Activated T-helper 17 cell treated with anti-CD3 and anti-CD28 coated beads, Interleukin-2, amount 50 U/mL, for 72 hours (primary cell): ENCODE measurements around the gene CTNNA3. TPM values are rescaled to one million over a fixed set of nuclear protein-coding genes. Genes with fewer than 3 reads are reported as not detected.
"Not testable (repeated sequence)": the region's sequence is repeated elsewhere in the genome, so short reads cannot be mapped to it uniquely, and the experiment has no call there.

Experiments used
- ATAC-seq: fragments of 150-1000 bp; cut with Tn5 transposase; replicated peaks from 2 replicates; pipeline ENCODE4 v1.10.0; 2021; ENCODE audit warnings: mild to moderate bottlenecking, moderate library complexity
- H3K27ac Mint-ChIP-seq: one replicate; pipeline ENCODE4 v1.8.0; 2022; ENCODE audit warnings: mixed read lengths
- H3K27me3 Mint-ChIP-seq: one replicate; pipeline ENCODE4 v1.8.0; 2022; ENCODE audit warnings: mixed read lengths
- H3K36me3 Mint-ChIP-seq: one replicate; pipeline ENCODE4 v1.8.0; 2022; ENCODE audit warnings: low read depth, mild to moderate bottlenecking, mixed read lengths
- H3K4me1 Mint-ChIP-seq: one replicate; pipeline ENCODE4 v1.8.0; 2022; ENCODE audit warnings: mixed read lengths
- H3K4me3 Mint-ChIP-seq: one replicate; pipeline ENCODE4 v1.8.0; 2022; ENCODE audit warnings: mild to moderate bottlenecking, mixed read lengths
- H3K9me3 Mint-ChIP-seq: one replicate; pipeline ENCODE4 v1.8.0; 2022; ENCODE audit warnings: mixed read lengths
- total RNA-seq, 2 donors: library from RNA; stranded (reverse); gene quantifications; one replicate each; pipeline ENCODE4 v1.2.3, GENCODE V29; 2022

CTNNA3 gene
- total RNA-seq, 2 donors from 2014 or later: 5.7 TPM; not detected in 1

GRCh38 chr10:67477868-67478267 is 218.1 kb downstream of the CTNNA3 start:
- Mint-ChIP-seq H3K9me3 (peaks cover 15% of the 10 kb centered on the region), H3K36me3 (no peaks in the 10 kb centered on the region), H3K27me3 (peaks cover 4% of the 10 kb centered on the region), H3K27ac (no peak overlapping the region), H3K4me3 (no peak overlapping the region), H3K4me1 (no peaks in the 10 kb centered on the region)
- no peak for ATAC-seq

GRCh38 chr10:67476201-67476600 is 219.8 kb downstream of the CTNNA3 start:
- H3K9me3 Mint-ChIP-seq: peaks cover 15% of the 10 kb centered on the region
- H3K4me3 Mint-ChIP-seq: no peak overlapping the region
- H3K27me3 Mint-ChIP-seq: peaks cover 7% of the 10 kb centered on the region
- no peak for ATAC-seq
- no peaks in the 10 kb centered on the region for H3K36me3 Mint-ChIP-seq
- no peak overlapping the region for H3K27ac Mint-ChIP-seq
- no peaks in the 10 kb centered on the region for H3K4me1 Mint-ChIP-seq

GRCh38 chr10:67473850-67474633 is 222.0 kb downstream of the CTNNA3 start:
- Mint-ChIP-seq H3K36me3 (no peaks in the 10 kb centered on the region), H3K4me3 (no peak overlapping the region), H3K4me1 (no peaks in the 10 kb centered on the region), H3K27ac (no peak overlapping the region), H3K9me3 (peaks cover 9% of the 10 kb centered on the region), H3K27me3 (peaks cover 14% of the 10 kb centered on the region)
- ATAC-seq: no peak

GRCh38 chr10:67471022-67471421 is 225.0 kb downstream of the CTNNA3 start:
- no peak for ATAC-seq
- Mint-ChIP-seq H3K9me3 (no peaks in the 10 kb centered on the region), H3K4me3 (no peak overlapping the region), H3K27ac (no peak overlapping the region), H3K4me1 (no peaks in the 10 kb centered on the region), H3K36me3 (no peaks in the 10 kb centered on the region), H3K27me3 (peaks cover 14% of the 10 kb centered on the region)

GRCh38 chr10:67464278-67464677 is 231.7 kb downstream of the CTNNA3 start:
- Mint-ChIP-seq H3K27ac (no peak overlapping the region), H3K9me3 (no peaks in the 10 kb centered on the region), H3K4me3 (no peak overlapping the region), H3K36me3 (no peaks in the 10 kb centered on the region), H3K27me3 (no peaks in the 10 kb centered on the region), H3K4me1 (no peaks in the 10 kb centered on the region)
- no peak for ATAC-seq

- Mint-ChIP-seq H3K36me3 (no peaks in the 10 kb centered on the region), H3K9me3 (peaks cover 5% of the 10 kb centered on the region), H3K4me3 (no peak overlapping the region), H3K4me1 (no peaks in the 10 kb centered on the region), H3K27me3 (no peaks in the 10 kb centered on the region), H3K27ac (no peak overlapping the region)
- ATAC-seq: no peak
These were observed 243.1 kb downstream of the CTNNA3 start for GRCh38 chr10:67452892-67453291.

GRCh38 chr10:67438605-67439304 is 257.2 kb downstream of the CTNNA3 start:
- H3K36me3 Mint-ChIP-seq: no peaks in the 10 kb centered on the region
- no peak overlapping the region for H3K4me3 Mint-ChIP-seq
- H3K27ac Mint-ChIP-seq: no peak overlapping the region
- H3K27me3 Mint-ChIP-seq: peaks cover 11% of the 10 kb centered on the region
- ATAC-seq: no peak
- H3K9me3 Mint-ChIP-seq: peaks cover 27% of the 10 kb centered on the region
- H3K4me1 Mint-ChIP-seq: no peaks in the 10 kb centered on the region

- H3K4me1 Mint-ChIP-seq: no peaks in the 10 kb centered on the region
- H3K27me3 Mint-ChIP-seq: peaks cover 11% of the 10 kb centered on the region
- H3K36me3 Mint-ChIP-seq: no peaks in the 10 kb centered on the region
- peaks cover 7% of the 10 kb centered on the region for H3K9me3 Mint-ChIP-seq
- H3K27ac Mint-ChIP-seq: no peak overlapping the region
- ATAC-seq: no peak
- H3K4me3 Mint-ChIP-seq: no peak overlapping the region
These were observed 262.7 kb downstream of the CTNNA3 start for GRCh38 chr10:67433276-67433675.

- Mint-ChIP-seq H3K9me3 (peaks cover 16% of the 10 kb centered on the region), H3K36me3 (no peaks in the 10 kb centered on the region), H3K27me3 (no peaks in the 10 kb centered on the region), H3K4me1 (no peaks in the 10 kb centered on the region), H3K27ac (no peak overlapping the region), H3K4me3 (no peak overlapping the region)
- ATAC-seq: no peak
These were observed 293.4 kb downstream of the CTNNA3 start for GRCh38 chr10:67402620-67403019.

GRCh38 chr10:67401711-67402110 is 294.3 kb downstream of the CTNNA3 start:
- no peak for ATAC-seq
- no peaks in the 10 kb centered on the region for H3K36me3 Mint-ChIP-seq

GRCh38 chr10:67386841-67387533 is 309.0 kb downstream of the CTNNA3 start:
- not testable (repeated sequence) for ATAC-seq, H3K36me3 Mint-ChIP-seq, H3K9me3 Mint-ChIP-seq, H3K27me3 Mint-ChIP-seq, H3K27ac Mint-ChIP-seq, H3K4me1 Mint-ChIP-seq
- peak overlapping the region; percentile 59 for H3K4me3 Mint-ChIP-seq

More at GRCh38 chr10:67401711-67402110, 294.3 kb downstream of the CTNNA3 start:
- Mint-ChIP-seq H3K4me3 (no peak overlapping the region), H3K27ac (no peak overlapping the region), H3K9me3 (peaks cover 16% of the 10 kb centered on the region), H3K27me3 (no peaks in the 10 kb centered on the region), H3K4me1 (no peaks in the 10 kb centered on the region)

- Mint-ChIP-seq H3K27ac (no peak overlapping the region), H3K4me1 (no peaks in the 10 kb centered on the region), H3K4me3 (peak overlapping the region; percentile 59), H3K36me3 (no peaks in the 10 kb centered on the region), H3K27me3 (peaks cover 5% of the 10 kb centered on the region), H3K9me3 (no peaks in the 10 kb centered on the region)
- ATAC-seq: no peak
These were observed 309.7 kb downstream of the CTNNA3 start for GRCh38 chr10:67386260-67386659.

- Mint-ChIP-seq H3K4me3 (no peak overlapping the region), H3K27me3 (peaks cover 5% of the 10 kb centered on the region), H3K36me3 (no peaks in the 10 kb centered on the region), H3K9me3 (no peaks in the 10 kb centered on the region), H3K4me1 (no peaks in the 10 kb centered on the region), H3K27ac (no peak overlapping the region)
- no peak for ATAC-seq
These were observed 310.4 kb downstream of the CTNNA3 start for GRCh38 chr10:67385566-67385965.

GRCh38 chr10:67385089-67385488 is 310.9 kb downstream of the CTNNA3 start:
- H3K4me3 Mint-ChIP-seq: no peak overlapping the region
- H3K9me3 Mint-ChIP-seq: no peaks in the 10 kb centered on the region
- ATAC-seq: no peak
- H3K27me3 Mint-ChIP-seq: peaks cover 5% of the 10 kb centered on the region
- no peaks in the 10 kb centered on the region for H3K36me3 Mint-ChIP-seq
- no peaks in the 10 kb centered on the region for H3K4me1 Mint-ChIP-seq
- no peak overlapping the region for H3K27ac Mint-ChIP-seq
